PC-3 (cell line): ENCODE data around the gene SNX32. TPM values are rescaled to one million over a fixed set of nuclear protein-coding genes. Genes with fewer than 3 reads are reported as not detected.
"Not testable (repeated sequence)": the region's sequence is repeated elsewhere in the genome, so short reads cannot be mapped to it uniquely, and the experiment has no call there.

Experiments used
- ATAC-seq: fragments of 200-7000 bp; cut with Tn5 transposase; 2 replicates; pipeline ENCODE4 v1.9.1; 2020; ENCODE audit warnings: mild to moderate bottlenecking, moderate library complexity
- BruUV-seq: library from RNA; stranded (reverse); fragments of 400-500 nt; replicated peaks from 2 replicates; lab custom pipeline; 2021; lab: Mats Ljungman, UMichigan
- CTCF ChIA-PET: fragments of 300-600 bp; sonication (Branson Sonifier 250); formaldehyde crosslinking; loops from one replicate; lab custom pipeline; 2022; ENCODE audit warnings: antibody characterized with exemption; lab: Charles Lee
- POLR2A ChIA-PET: fragments of 300-600 bp; sonication (Branson Sonifier 250); formaldehyde crosslinking; loops from one replicate; lab custom pipeline; 2022; ENCODE audit warnings: antibody characterized with exemption; ENCODE audit not compliant: unreplicated experiment; lab: Charles Lee
- DNase-seq: peaks from one replicate; pipeline ENCODE4 v3.0.0-alpha.2; 2015
- H2AFZ ChIP-seq: fragments of 300-600 bp; sonication (generic); 2 replicates; pipeline ENCODE4 v1.6.0; 2016; ENCODE audit warnings: antibody characterized with exemption, low read length
- H3F3A ChIP-seq: fragments of 300-600 bp; sonication (generic); one replicate; pipeline ENCODE4 v1.6.0; 2017; ENCODE audit warnings: antibody characterized with exemption, low read length, control low read depth, mild to moderate bottlenecking; ENCODE audit not compliant: unreplicated experiment
- H3K27ac ChIP-seq: fragments of 300-600 bp; sonication (generic); 2 replicates; pipeline ENCODE4 v1.5.1; 2016; ENCODE audit warnings: mild to moderate bottlenecking, low read length
- H3K27me3 ChIP-seq: fragments of 300-600 bp; sonication (generic); 2 replicates; pipeline ENCODE4 v1.6.1; 2016; ENCODE audit warnings: low read length, mixed read lengths
- H3K36me3 ChIP-seq: fragments of 300-600 bp; sonication (generic); 2 replicates; pipeline ENCODE4 v1.6.1; 2016; ENCODE audit warnings: low read depth, mixed run types, low read length, mixed read lengths
- H3K4me1 ChIP-seq: fragments of 300-600 bp; sonication (generic); 2 replicates; pipeline ENCODE4 v1.5.1; 2016; ENCODE audit warnings: low read length; ENCODE audit not compliant: insufficient read depth
- H3K4me2 ChIP-seq: fragments of 300-600 bp; sonication (generic); 2 replicates; pipeline ENCODE4 v1.6.0; 2016; ENCODE audit warnings: low read length
- H3K4me3 ChIP-seq: fragments of 300-600 bp; sonication (generic); 2 replicates; pipeline ENCODE4 v1.5.1; 2016; ENCODE audit warnings: mild to moderate bottlenecking, low read length, mixed read lengths
- H3K79me2 ChIP-seq: fragments of 300-600 bp; sonication (generic); 2 replicates; pipeline ENCODE4 v1.6.1; 2017; ENCODE audit warnings: low read length, mixed read lengths
- H3K9ac ChIP-seq: fragments of 300-600 bp; sonication (generic); 2 replicates; pipeline ENCODE4 v1.6.0; 2016; ENCODE audit warnings: mild to moderate bottlenecking, low read length
- H3K9me2 ChIP-seq: fragments of 300-600 bp; sonication (generic); replicated peaks from 2 replicates; pipeline ENCODE4 v1.6.1; 2016; ENCODE audit warnings: mixed run types, low read length, mixed read lengths
- H3K9me3 ChIP-seq: fragments of 300-600 bp; sonication (generic); 2 replicates; pipeline ENCODE4 v1.6.1; 2016; ENCODE audit warnings: low read length, mixed read lengths
- H4K20me1 ChIP-seq: fragments of 300-600 bp; sonication (generic); 2 replicates; pipeline ENCODE4 v1.6.1; 2016; ENCODE audit warnings: low read length, mixed read lengths
- CTCF ChIP-seq: fragments of 300-600 bp; sonication (generic); conservative IDR thresholded peaks from 2 replicates; pipeline ENCODE4 v1.5.1; 2017; ENCODE audit warnings: antibody characterized with exemption, low read depth, mild to moderate bottlenecking, low read length
- EZH2 ChIP-seq: fragments of 300-600 bp; sonication (generic); IDR thresholded peaks from one replicate; pipeline ENCODE4 v1.6.1; 2017; ENCODE audit warnings: antibody characterized with exemption, mild to moderate bottlenecking, low read length; ENCODE audit not compliant: unreplicated experiment
- EZH2phosphoT487 ChIP-seq: fragments of 300-600 bp; sonication (generic); IDR thresholded peaks from 2 replicates; pipeline ENCODE4 v1.6.1; 2018; ENCODE audit warnings: mild to moderate bottlenecking, antibody characterized with exemption, low read length, borderline replicate concordance
- intact Hi-C: fragments of 100-400 bp; cut with micrococcal nuclease; formaldehyde crosslinking; loops from 2 replicates; pipeline ENCODE4 v1.9.0; 2023
- total RNA-seq: library from RNA; depleted of rRNA; stranded (reverse); fragments of >200 nt; gene quantifications from 2 replicates; pipeline ENCODE4 v1.2.3, GENCODE V29; 2014

Gene SNX32
- total RNA-seq, 1 experiment from 2014 or later: not detected

- Histone ChIP-seq H3K79me2 (no peaks in the 10 kb centered on the region), H3K4me2 (no peak overlapping the region), H3K36me3 (peaks cover 16% of the 10 kb centered on the region), H3K9me3 (no peaks in the 10 kb centered on the region), H3K9me2 (no peaks in the 10 kb centered on the region), H3K9ac (no peak overlapping the region), H3K4me1 (no peaks in the 10 kb centered on the region), H3F3A (no peaks in the 10 kb centered on the region), H3K4me3 (no peak overlapping the region), H2AFZ (no peak overlapping the region), H3K27ac (no peak overlapping the region), H3K27me3 (no peaks in the 10 kb centered on the region), H4K20me1 (0 out of 2 replicates have a peak, but pooled peaks cover 1% of the 10 kb centered on the region)
- CTCF ChIA-PET: no interaction called here
- POLR2A ChIA-PET: interaction anchor here (0.6 kb wide), 1 partner anchor 194 kb away, joined by 4 read pairs; no protein-coding TSS in a partner anchor
- intact Hi-C loops: no loop called here
- BruUV-seq: no TSS peak
- TF ChIP-seq EZH2: no peak
- no peak for TF ChIP-seq EZH2phosphoT487
- TF ChIP-seq CTCF: no peak
- ATAC-seq (no peak), DNase-seq (no peak)
Measured at GRCh38 chr11:65847746-65848145, 14.0 kb downstream of the SNX32 start.

- ChIA-PET CTCF (interaction anchor here (0.6 to 1.7 kb wide), 2 partner anchors 11 to 144 kb away, joined by 3 to 4 read pairs; partner anchors contain the start of gene MUS81), POLR2A (interaction anchor here (0.6 kb wide), 1 partner anchor 10 kb away, joined by 3 read pairs; no protein-coding TSS in a partner anchor)
- H3K9me3 ChIP-seq, H3F3A ChIP-seq, H3K4me1 ChIP-seq, H3K27ac ChIP-seq, H3K9ac ChIP-seq, H3K79me2 ChIP-seq, intact Hi-C loops, DNase-seq, H3K9me2 ChIP-seq, BruUV-seq, H3K27me3 ChIP-seq, H3K4me3 ChIP-seq, H3K4me2 ChIP-seq, H2AFZ ChIP-seq, ATAC-seq: not testable (repeated sequence)
- Histone ChIP-seq H3K36me3 (peaks cover 25% of the 10 kb centered on the region), H4K20me1 (peaks cover 11% of the 10 kb centered on the region)
Measured at GRCh38 chr11:65848693-65849092, 14.9 kb downstream of the SNX32 start.

- Histone ChIP-seq H3K4me2 (no peak overlapping the region), H3K9ac (no peak overlapping the region), H4K20me1 (peaks cover 18% of the 10 kb centered on the region), H3K27ac (no peak overlapping the region), H3F3A (no peaks in the 10 kb centered on the region), H3K9me2 (no peaks in the 10 kb centered on the region), H3K36me3 (peaks cover 32% of the 10 kb centered on the region), H3K27me3 (no peaks in the 10 kb centered on the region), H3K4me1 (peaks cover 2% of the 10 kb centered on the region), H3K9me3 (no peaks in the 10 kb centered on the region), H2AFZ (no peak overlapping the region), H3K4me3 (no peak overlapping the region), H3K79me2 (peaks cover 6% of the 10 kb centered on the region; the same call in 1 of the 2 replicates)
- ChIA-PET CTCF (interaction anchor here (1.7 kb wide), 1 partner anchor 11 kb away, joined by 4 read pairs; the partner anchor contains the start of gene MUS81), POLR2A (interaction anchor here (0.5 to 0.7 kb wide), 2 partner anchors 9 to 137 kb away, joined by 3 read pairs; no protein-coding TSS in a partner anchor)
- TF ChIP-seq CTCF (no peak), EZH2 (no peak), EZH2phosphoT487 (no peak)
- intact Hi-C loops: no loop called here
- ATAC-seq (no peak), DNase-seq (peak; percentile 36)
- no TSS peak for BruUV-seq
Measured at GRCh38 chr11:65849366-65849765, 15.6 kb downstream of the SNX32 start.
